CD14-positive monocyte (primary cell): Measurements from ENCODE around the gene CPNE9. TPM values are rescaled to one million over a fixed set of nuclear protein-coding genes. Genes with fewer than 3 reads are reported as not detected.

Experiments used
- DNase-seq, 3 donors: peaks; one replicate each; pipeline ENCODE4 v3.0.0-alpha.2; 2011 to 2022
- H2AFZ ChIP-seq: 2 replicates; pipeline ENCODE4 v1.6.0; 2012; ENCODE audit warnings: mild to moderate bottlenecking, low read depth, low read length, inconsistent platforms; ENCODE audit not compliant: insufficient read depth, poor library complexity, severe bottlenecking
- H3K27ac ChIP-seq, 2 donors: 1 replicate in 1 of 2; 2 replicates in 1 of 2; pipeline ENCODE4 v1.5.1; 2012 to 2013; ENCODE audit warnings: low read length in 2 of 2, control low read depth in 1 of 2, inconsistent platforms in 1 of 2, low read depth in 1 of 2, mild to moderate bottlenecking in 1 of 2
- H3K27me3 ChIP-seq, 2 donors: one replicate each; pipeline versions ENCODE4 v1.6.0 to v1.6.1; 2011 to 2013; ENCODE audit warnings: low read length in 2 of 2; ENCODE audit not compliant: control insufficient read depth in 2 of 2, insufficient read depth in 2 of 2
- H3K36me3 ChIP-seq, 2 donors: replicated peaks in 1 of 2; 1 replicate in 1 of 2; 2 replicates in 1 of 2; pipeline versions ENCODE4 v1.5.1 to v1.6.1; 2012 to 2013; ENCODE audit warnings: low read length in 2 of 2, control low read depth in 1 of 2, inconsistent platforms in 1 of 2, mild to moderate bottlenecking in 1 of 2; ENCODE audit not compliant: insufficient read depth in 2 of 2, control insufficient read depth in 1 of 2
- H3K4me1 ChIP-seq, 2 donors: 1 replicate in 1 of 2; 2 replicates in 1 of 2; pipeline versions ENCODE4 v1.5.1 to v1.6.1; 2012 to 2013; ENCODE audit warnings: low read length in 2 of 2, control low read depth in 1 of 2, inconsistent platforms in 1 of 2, mild to moderate bottlenecking in 1 of 2, moderate library complexity in 1 of 2; ENCODE audit not compliant: insufficient read depth in 2 of 2, control insufficient read depth in 1 of 2
- H3K4me2 ChIP-seq: replicated peaks from 2 replicates; pipeline ENCODE3; 2012; ENCODE audit warnings: low read length, moderate library complexity, mild to moderate bottlenecking; ENCODE audit not compliant: poor library complexity, severe bottlenecking; ENCODE audit errors: extremely low read depth
- H3K4me3 ChIP-seq, 3 experiments: fragments of 200-600 bp in 1 of 3; sonication (generic) in 1 of 3; replicated peaks in 1 of 3; 1 replicate in 2 of 3; 2 replicates in 1 of 3; pipeline ENCODE4 v1.5.1; 2011 to 2013; ENCODE audit warnings: low read length in 3 of 3, mild to moderate bottlenecking in 3 of 3, control low read depth in 2 of 3, low read depth in 2 of 3, inconsistent platforms in 1 of 3, moderate library complexity in 1 of 3
- H3K79me2 ChIP-seq: 2 replicates; pipeline ENCODE4 v1.6.0; 2012; ENCODE audit warnings: mild to moderate bottlenecking, control low read depth, inconsistent platforms, low read length, moderate library complexity; ENCODE audit not compliant: insufficient read depth
- H3K9ac ChIP-seq: 2 replicates; pipeline ENCODE4 v1.6.0; 2017; ENCODE audit warnings: low read length, mild to moderate bottlenecking; ENCODE audit not compliant: insufficient read depth, poor library complexity, severe bottlenecking
- H3K9me3 ChIP-seq, 2 donors: replicated peaks in 1 of 2; 1 replicate in 1 of 2; 2 replicates in 1 of 2; pipeline versions ENCODE4 v1.5.1 to v1.6.1; 2012 to 2013; ENCODE audit warnings: low read length in 2 of 2, control low read depth in 1 of 2; ENCODE audit not compliant: control insufficient read depth in 1 of 2, insufficient read depth in 1 of 2
- H4K20me1 ChIP-seq: 2 replicates; pipeline ENCODE4 v1.6.0; 2012; ENCODE audit warnings: mild to moderate bottlenecking, low read length, control low read depth, moderate library complexity; ENCODE audit not compliant: insufficient read depth
- H3K27ac Mint-ChIP-seq, 7 donors: one replicate each; pipeline ENCODE4 v1.8.0; 2020; ENCODE audit warnings: mild to moderate bottlenecking in 7 of 7, mixed read lengths in 7 of 7, moderate library complexity in 6 of 7, inconsistent platforms in 2 of 7
- H3K27me3 Mint-ChIP-seq, 3 donors: one replicate each; pipeline ENCODE4 v1.8.0; 2021 to 2022; ENCODE audit warnings: low read depth in 3 of 3, mild to moderate bottlenecking in 3 of 3, mixed read lengths in 3 of 3, moderate library complexity in 3 of 3, inconsistent platforms in 1 of 3
- H3K36me3 Mint-ChIP-seq, 2 donors: one replicate each; pipeline ENCODE4 v1.8.0; 2020; ENCODE audit warnings: mixed read lengths in 2 of 2, inconsistent platforms in 1 of 2, mild to moderate bottlenecking in 1 of 2
- H3K4me1 Mint-ChIP-seq: one replicate; pipeline ENCODE4 v1.8.0; 2020; ENCODE audit warnings: mild to moderate bottlenecking, mixed read lengths
- H3K4me3 Mint-ChIP-seq, 2 donors: one replicate each; pipeline ENCODE4 v1.8.0; 2020; ENCODE audit warnings: mild to moderate bottlenecking in 2 of 2, mixed read lengths in 2 of 2, moderate library complexity in 1 of 2
- H3K9me3 Mint-ChIP-seq, 7 donors: one replicate each; pipeline ENCODE4 v1.8.0; 2020 to 2022; ENCODE audit warnings: mixed read lengths in 7 of 7, mild to moderate bottlenecking in 6 of 7, moderate library complexity in 6 of 7, inconsistent platforms in 2 of 7
- WGBS: methylation state at CpG from one replicate; pipeline ENCODE4 v1.1.5; 2013; ENCODE audit warnings: missing lambda C conversion rate; ENCODE audit not compliant: insufficient coverage; 5-methylcytosine and 5-hydroxymethylcytosine counted together
- intact Hi-C, 2 donors: fragments of 100-400 bp; cut with micrococcal nuclease; formaldehyde crosslinking; loops; one replicate each; pipeline versions ENCODE4 v1.15.0 to v1.15.1; 2023
- polyA plus RNA-seq, 3 donors: library from polyadenylated mRNA; depleted of rRNA in 1 of 3; unstranded in 2 of 3; stranded (reverse) in 1 of 3; fragments of 300-500 nt in 2 of 3; fragments of >200 nt in 1 of 3; fragmentation: Illumina TruSeq in 2 of 3; gene quantifications; 1 replicate in 2 of 3; 2 replicates in 1 of 3; pipeline ENCODE4 v1.2.3, GENCODE V29; 2012 to 2021
- TF ChIP-seq, protein P1 (sequence below): fragments of 200-600 bp; IDR thresholded peaks from one replicate; pipeline ENCODE4 v1.8.0; 2022; ENCODE audit warnings: antibody characterized with exemption, mild to moderate bottlenecking

Gene CPNE9
- polyA plus RNA-seq, 3 donors = 0.51 to 0.55 TPM; not detected in 1

GRCh38 chr3:9710174-9710739 is 6.6 kb downstream of the CPNE9 start:
- no peak for DNase-seq
- Histone ChIP-seq H3K4me3 (no peak overlapping the region), H3K27ac (no peak overlapping the region), H3K27me3 (peaks cover 0 to 12% of the 10 kb centered on the region in 2 donors), H3K4me2 (no peak overlapping the region), H2AFZ (no peak overlapping the region), H3K36me3 (no peaks in the 10 kb centered on the region), H4K20me1 (no peaks in the 10 kb centered on the region), H3K9ac (no peak overlapping the region), H3K4me1 (peaks cover 6 to 7% of the 10 kb centered on the region in 2 donors), H3K79me2 (no peaks in the 10 kb centered on the region), H3K9me3 (no peaks in the 10 kb centered on the region)
- peaks cover 3 to 4% of the 10 kb centered on the region in 2 donors for H3K36me3 Mint-ChIP-seq
- intact Hi-C loops = no loop called here
- no peak overlapping the region for H3K4me3 Mint-ChIP-seq
- WGBS = 88% methylated on average over 3 of the region's 3 CpGs
- TF ChIP-seq, protein P1, sequence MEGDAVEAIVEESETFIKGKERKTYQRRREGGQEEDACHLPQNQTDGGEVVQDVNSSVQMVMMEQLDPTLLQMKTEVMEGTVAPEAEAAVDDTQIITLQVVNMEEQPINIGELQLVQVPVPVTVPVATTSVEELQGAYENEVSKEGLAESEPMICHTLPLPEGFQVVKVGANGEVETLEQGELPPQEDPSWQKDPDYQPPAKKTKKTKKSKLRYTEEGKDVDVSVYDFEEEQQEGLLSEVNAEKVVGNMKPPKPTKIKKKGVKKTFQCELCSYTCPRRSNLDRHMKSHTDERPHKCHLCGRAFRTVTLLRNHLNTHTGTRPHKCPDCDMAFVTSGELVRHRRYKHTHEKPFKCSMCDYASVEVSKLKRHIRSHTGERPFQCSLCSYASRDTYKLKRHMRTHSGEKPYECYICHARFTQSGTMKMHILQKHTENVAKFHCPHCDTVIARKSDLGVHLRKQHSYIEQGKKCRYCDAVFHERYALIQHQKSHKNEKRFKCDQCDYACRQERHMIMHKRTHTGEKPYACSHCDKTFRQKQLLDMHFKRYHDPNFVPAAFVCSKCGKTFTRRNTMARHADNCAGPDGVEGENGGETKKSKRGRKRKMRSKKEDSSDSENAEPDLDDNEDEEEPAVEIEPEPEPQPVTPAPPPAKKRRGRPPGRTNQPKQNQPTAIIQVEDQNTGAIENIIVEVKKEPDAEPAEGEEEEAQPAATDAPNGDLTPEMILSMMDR = no peak
- H3K27ac Mint-ChIP-seq = no peak overlapping the region
- peaks cover 0 to 3% (median 0%) of the 10 kb centered on the region in 7 donors for H3K9me3 Mint-ChIP-seq
- H3K27me3 Mint-ChIP-seq = peaks cover 14 to 18% (median 16%) of the 10 kb centered on the region in 3 donors
- H3K4me1 Mint-ChIP-seq = peaks cover 8% of the 10 kb centered on the region

- WGBS = 81% methylated on average over 2 of the region's 2 CpGs
These were observed 8.8 kb downstream of the CPNE9 start for GRCh38 chr3:9712415-9712814.

More at GRCh38 chr3:9712415-9712814, 8.8 kb downstream of the CPNE9 start:
- Histone ChIP-seq H3K27ac (no peak overlapping the region), H2AFZ (no peak overlapping the region), H4K20me1 (no peaks in the 10 kb centered on the region), H3K9me3 (no peaks in the 10 kb centered on the region), H3K9ac (no peak overlapping the region), H3K36me3 (no peaks in the 10 kb centered on the region), H3K79me2 (no peaks in the 10 kb centered on the region), H3K4me1 (peaks cover 26 to 29% of the 10 kb centered on the region in 2 donors), H3K27me3 (no peaks in the 10 kb centered on the region), H3K4me2 (no peak overlapping the region), H3K4me3 (no peak overlapping the region)
- intact Hi-C loops = no loop called here
- no peak overlapping the region for H3K27ac Mint-ChIP-seq
- peaks cover 0 to 5% (median 2%) of the 10 kb centered on the region in 3 donors for H3K27me3 Mint-ChIP-seq
- DNase-seq = no peak
- H3K4me1 Mint-ChIP-seq = peaks cover 28% of the 10 kb centered on the region
- no peak overlapping the region for H3K4me3 Mint-ChIP-seq
- H3K36me3 Mint-ChIP-seq = no peaks in the 10 kb centered on the region
- peaks cover 0 to 3% (median 0%) of the 10 kb centered on the region in 7 donors for H3K9me3 Mint-ChIP-seq
- TF ChIP-seq, protein P1 = no peak
